Measurements from ENCODE around the gene PSMG3. TPM values are rescaled to one million over a fixed set of nuclear protein-coding genes. Genes with fewer than 3 reads are reported as not detected.

PSMG3 gene
- total RNA-seq (2014; rRNA removed; shearing (Covaris generic)), result 146 and 165 TPM in 2 replicates

GRCh38 chr7:1569833-1570632 lies at the start of gene PSMG3:
TSS of gene PSMG3 (minus strand) at chr7:1570032. CDS start at chr7:1569339, 693 bp downstream.

DNA sequence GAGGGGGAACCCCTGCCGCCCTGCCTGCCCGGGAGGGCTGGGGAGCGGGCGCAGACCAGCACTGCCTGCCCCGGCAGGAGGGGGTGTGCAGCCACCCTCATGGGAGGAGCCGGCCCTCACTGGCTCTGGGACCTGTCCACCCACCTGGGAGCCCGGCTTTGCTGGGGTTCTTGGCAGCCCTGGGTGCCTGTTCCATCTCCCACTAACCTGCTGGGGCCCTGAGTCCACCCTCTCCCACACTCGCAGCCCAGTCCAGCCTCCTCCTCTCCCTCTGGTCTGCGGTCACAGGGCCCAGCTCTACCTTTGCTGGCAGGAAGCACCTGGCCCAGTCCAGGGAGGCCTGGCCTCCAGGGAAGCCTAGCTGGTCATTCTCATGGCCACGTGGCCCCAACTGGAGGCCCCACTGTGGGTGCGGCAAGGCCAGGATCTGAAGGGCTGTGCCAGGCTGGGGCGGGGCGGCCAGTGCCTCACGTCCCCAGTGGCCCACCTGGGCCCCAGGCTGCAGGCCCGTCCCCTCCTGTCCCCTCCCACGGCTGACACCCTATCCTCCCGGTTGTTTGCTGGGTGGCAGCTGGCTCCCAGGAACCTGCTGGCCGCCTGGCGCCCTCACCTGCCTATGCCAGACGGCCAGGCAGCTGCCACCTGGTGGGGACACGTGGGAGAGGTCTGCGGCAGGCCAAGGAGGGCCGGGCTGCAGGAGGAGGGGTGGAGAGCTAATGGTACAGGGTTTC lies 13.9 kb downstream of the PSMG3 start, which contains the start of gene TMEM184A:
TSS of gene TMEM184A (minus strand) at position 393 of the 731 bp plus-strand sequence. CDS start 721 bp downstream, outside the sequence.

Other genes starting within 250 kb of the PSMG3 start
- gene MICALL2, start 110.6 kb downstream of the PSMG3 start, total RNA-seq (2014; rRNA removed; shearing (Covaris generic)), result 18.1 and 20.7 TPM in 2 replicates
- gene INTS1, start 65.6 kb downstream of the PSMG3 start, total RNA-seq (2014; rRNA removed; shearing (Covaris generic)), result 85.1 and 95.2 TPM in 2 replicates
- 66.9 and 73.6 TPM in 2 replicates for gene MAFK, start 39.3 kb downstream of the PSMG3 start, total RNA-seq (2014; rRNA removed; shearing (Covaris generic))
- gene TMEM184A, start 13.8 kb downstream of the PSMG3 start, total RNA-seq (2014; rRNA removed; shearing (Covaris generic)), result 1.6 and 1.7 TPM in 2 replicates
- gene ELFN1, start 100.2 kb upstream of the PSMG3 start, total RNA-seq (2014; rRNA removed; shearing (Covaris generic)), result 0.24 and 0.60 TPM in 2 replicates

Data from A375 (cell line).